Left colon (tissue), 2 donors: Measurements from ENCODE around the gene MNT. TPM values are rescaled to one million over a fixed set of nuclear protein-coding genes. Genes with fewer than 3 reads are reported as not detected.

Source experiments
- ATAC-seq: fragments of 200-7000 bp; cut with Tn5 transposase; one replicate; pipeline ENCODE4 v1.9.1; 2020; ENCODE audit warnings: mild to moderate bottlenecking, moderate library complexity
- DNase-seq, 2 donors: peaks; one replicate each; pipeline ENCODE4 v3.0.0-alpha.2; 2020
- intact Hi-C, 2 donors: fragments of 100-400 bp; cut with DNase I in 1 of 2; cut with micrococcal nuclease in 1 of 2; formaldehyde crosslinking; loops; one replicate each; pipeline versions ENCODE4 v1.11.2 to v1.14.0; 2022; cut with DNase I, micrococcal nuclease
- total RNA-seq, 2 donors: library from RNA; stranded (reverse); fragmentation: NEBNext Ultra II Directional; extraction: Animal tissue kit (Norgen Biotek cat#: 25700); gene quantifications; one replicate each; pipeline ENCODE4 v1.2.1, GENCODE V29; 2021
- donor health status: DM: no; HTN: no; CAD: no.
- donor health status: DM: yes; HTN: yes; CAD: no.

Gene MNT
- total RNA-seq, 2 donors from 2014 or later = 22.3 to 25.6 TPM

DNA sequence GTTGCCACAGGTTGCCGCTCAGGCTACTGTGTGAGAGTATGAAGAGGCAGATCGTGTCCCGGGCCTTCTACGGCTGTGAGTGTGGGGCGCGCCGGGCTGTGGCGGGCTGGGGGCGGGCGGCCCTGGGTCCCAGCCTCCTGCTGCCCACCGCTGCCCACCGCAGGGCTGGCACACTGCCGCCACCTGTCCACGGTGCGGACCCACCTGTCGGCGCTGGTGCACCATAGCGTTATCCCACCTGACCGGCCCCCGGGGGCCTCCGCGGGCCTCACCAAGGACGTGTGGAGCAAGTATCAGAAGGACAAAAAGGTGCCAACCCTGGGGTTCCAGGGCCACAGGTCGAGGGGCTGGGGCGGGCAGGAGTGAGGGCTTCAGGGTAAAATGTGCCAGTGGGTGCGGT lies 28.7 kb downstream of the MNT start:
- no peak for DNase-seq
- no peak for ATAC-seq
- intact Hi-C loops = no loop called here

DNA sequence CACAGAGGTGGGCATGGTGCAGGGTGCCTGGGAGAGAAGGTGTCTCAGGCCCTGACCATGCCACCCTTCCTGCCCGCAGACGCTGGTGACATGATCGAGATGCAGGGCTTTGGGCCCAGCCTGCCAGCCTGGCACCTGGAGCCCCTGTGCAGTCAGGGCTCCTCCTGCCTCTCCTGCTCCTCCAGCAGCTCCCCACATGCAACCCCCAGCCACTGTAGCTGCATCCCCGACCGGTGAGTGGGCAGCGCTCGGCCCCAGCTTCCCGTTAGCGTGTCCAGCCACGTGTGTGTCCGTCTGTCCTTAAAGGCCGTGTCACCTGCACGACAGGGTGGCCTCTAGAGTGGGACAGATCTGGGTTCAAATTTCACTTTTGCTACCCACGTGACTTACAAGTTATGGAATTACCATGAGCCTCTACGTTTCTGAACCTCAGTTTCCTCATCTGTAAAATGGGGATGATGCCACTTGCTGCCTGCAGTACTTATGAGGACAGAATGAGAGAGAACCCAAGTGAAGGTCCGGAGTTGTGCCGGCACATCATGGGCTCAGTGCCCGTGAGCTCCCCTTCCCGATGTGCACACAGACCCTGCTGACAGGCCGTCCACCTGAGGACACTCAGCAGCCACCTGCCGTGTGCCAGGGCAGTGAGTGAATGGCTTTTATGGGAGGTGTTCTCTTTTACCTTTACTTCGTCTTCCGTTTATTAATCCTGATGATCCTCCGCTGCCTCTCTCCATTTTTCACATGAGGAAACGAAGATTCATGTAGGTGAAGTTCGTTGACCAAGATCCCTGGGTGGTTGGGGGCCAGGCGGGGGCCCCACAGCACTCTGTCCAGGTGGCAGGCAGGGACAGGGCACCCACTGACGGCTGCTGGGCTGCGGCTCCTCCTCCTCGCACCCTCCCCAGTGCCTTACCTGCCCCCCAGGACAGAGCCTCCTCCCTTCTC lies 29.4 kb downstream of the MNT start:
- DNase-seq (no peak), ATAC-seq (no peak)
- intact Hi-C loops = no loop called here

DNA sequence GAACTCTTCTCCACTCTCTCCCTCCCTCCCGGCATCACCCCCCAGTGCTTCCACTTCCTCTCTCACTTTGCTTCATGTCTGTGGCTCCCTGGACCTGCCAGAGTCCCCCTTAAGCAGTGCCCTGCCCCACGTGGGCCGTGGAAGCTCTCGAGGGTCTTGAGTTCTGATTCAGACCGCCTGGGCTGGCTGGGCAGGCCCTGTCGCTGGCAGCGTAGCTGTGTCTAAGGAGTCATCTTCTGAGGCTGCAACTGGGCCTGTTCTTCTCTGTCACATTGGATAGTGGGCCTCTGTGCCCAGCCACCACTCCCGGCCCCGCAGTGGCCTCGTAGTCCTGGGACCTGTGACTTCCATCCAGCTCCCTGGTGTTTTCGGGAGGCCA lies 30.7 kb downstream of the MNT start:
- intact Hi-C loops = no loop called here
- ATAC-seq (no peak), DNase-seq (no peak)

DNA sequence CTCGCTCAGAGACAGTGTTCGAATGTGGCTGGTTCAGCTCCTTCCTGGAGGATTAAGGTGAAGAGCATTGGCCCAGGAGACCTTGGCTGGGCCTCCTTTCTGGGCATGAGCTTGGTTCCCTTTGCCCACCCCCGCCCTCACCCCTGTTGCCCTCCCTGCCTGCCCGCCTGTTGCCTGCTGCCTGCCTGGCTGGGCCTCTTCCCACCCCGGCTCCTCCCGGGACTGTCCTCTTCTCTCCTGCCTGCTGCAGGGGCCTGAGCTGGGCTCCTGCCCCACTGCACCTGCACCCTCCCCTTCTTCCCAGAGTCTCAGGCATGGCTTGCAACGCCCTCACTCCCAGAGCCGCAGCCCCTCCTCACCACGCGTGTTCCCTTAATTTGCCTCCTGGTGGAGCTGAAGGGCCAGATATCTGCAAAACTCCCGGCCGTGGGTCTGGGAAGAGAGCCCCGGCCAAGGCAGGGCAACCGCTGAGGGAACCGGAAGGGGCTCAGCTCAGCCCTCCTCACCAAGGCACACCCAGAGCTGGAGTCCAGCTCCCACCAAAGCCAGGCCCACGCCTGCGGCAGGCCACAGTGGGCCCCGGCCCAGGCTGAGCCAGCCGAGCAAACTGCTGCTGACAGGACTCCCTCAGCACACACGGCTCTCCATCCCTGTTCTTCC lies 31.2 kb downstream of the MNT start:
- intact Hi-C loops = no loop called here
- no peak for DNase-seq
- no peak for ATAC-seq

DNA sequence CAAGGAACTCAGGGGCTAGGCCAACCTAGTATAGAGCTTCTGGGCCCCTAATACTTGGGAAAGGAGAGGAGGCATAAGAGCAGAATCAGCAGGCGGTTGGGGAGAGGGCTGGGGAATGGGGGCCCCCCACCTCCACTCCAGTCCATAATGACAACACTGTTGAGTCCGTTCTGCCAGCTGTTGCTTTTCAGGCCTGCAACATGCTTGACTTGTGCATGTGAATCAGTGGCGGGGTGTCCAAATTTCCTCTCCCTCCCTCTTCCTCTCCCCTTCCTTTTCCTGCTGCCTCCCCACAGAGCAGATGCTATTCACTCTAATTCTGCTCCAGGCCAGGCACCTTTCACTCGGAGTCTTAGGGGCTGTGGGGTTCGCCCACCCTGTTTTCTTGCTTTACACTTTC lies 31.8 kb downstream of the MNT start:
- no peak for ATAC-seq
- intact Hi-C loops = no loop called here

DNA sequence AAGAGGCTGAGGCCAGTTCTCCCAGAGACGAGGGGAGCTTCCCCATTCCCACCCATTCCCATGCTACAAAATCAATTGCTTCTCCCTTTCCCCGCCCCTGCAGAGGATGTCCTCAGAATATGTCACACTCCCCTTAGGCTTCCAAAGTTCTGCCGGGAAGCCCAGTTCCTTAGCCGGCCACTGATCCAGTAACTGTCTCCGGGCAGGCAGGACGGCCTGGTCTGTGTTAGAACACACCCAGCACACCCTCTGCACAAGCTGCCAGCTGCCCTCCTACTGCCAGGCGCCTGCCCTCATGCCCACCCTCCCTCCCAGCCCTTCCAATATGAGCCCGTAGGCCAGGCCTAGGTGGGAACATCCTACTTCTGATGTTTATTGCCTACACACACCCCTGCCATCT lies 32.5 kb downstream of the MNT start:
- ATAC-seq (peak; percentile 51), DNase-seq (no peak)
- intact Hi-C loops = no loop called here

More for the DNA sequence above, 31.8 kb downstream of the MNT start:
- no peak for DNase-seq

DNA sequence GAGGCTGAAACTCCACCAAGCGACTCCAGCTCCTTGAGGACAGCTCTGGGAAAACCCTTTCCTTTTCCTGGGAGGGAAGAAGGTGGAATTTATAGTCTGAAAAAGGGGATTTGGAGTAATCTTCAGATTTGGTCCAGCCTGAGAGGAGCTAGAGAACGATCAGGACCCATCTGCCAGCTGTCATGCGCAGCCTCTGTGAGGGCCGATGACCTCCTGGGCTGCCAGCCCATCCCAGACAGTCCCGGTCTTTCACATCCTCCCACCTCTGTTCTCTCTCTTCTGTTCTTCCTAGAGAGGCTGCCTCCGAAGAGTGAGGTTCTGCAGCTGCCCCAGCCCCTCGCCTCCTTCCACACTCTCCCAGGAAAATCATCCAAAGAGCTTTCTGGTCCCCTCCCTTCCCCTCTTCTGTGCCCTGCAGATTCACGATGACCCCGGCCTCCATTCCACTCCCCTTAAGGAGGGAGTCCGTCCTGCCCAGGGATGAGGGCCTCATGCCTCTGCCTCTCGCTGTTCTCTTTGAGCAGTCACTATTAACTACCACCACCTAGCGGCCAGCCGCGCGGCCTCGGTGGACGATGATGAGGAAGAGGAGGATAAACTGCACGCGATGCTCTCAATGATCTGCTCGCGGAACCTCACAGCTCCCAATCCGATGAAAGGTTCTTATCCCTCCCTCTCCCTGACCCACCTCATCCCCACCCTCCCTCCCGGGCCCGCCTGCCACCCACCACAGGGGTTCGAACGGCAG lies 33.9 kb downstream of the MNT start:
- intact Hi-C loops = no loop called here
- ATAC-seq = no peak
- no peak for DNase-seq

DNA sequence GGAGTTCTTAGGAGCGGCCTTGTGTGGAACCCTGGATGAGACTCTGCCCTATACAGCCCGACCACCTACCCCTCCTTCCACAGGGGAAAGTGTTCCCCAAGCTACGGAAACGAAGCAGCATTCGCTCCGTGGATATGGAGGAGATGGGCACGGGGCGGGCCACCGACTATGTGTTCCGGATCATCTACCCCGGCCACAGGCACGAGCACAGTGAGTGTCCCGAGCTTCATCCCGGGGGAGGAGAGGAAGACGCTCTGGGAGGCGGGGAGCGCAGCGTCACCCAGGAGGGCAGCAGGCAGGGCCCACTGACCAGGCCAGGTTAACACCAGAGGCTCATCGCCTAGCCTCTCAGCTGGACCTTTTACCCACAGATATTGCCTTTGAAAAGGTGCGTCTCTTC lies 35.7 kb downstream of the MNT start:
- DNase-seq (no peak), ATAC-seq (no peak)
- intact Hi-C loops = no loop called here

DNA sequence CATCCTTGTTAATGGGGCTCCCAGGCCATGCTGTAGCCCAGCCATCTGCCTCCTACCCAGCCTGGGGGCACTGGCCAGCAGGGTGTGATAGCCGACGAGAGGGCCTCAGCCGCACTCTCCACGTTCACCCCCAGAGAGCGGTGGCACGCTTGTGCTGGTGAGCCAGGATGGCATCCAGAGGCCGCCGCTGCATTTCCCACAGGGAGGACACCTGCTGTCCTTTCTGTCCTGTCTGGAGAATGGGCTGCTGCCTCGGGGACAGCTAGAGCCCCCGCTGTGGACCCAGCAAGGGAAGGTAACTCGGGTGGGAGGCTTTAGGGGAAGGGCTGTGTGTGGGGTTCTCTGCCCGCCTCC lies 36.1 kb downstream of the MNT start:
- no peak for DNase-seq
- ATAC-seq = no peak
- intact Hi-C loops = no loop called here

DNA sequence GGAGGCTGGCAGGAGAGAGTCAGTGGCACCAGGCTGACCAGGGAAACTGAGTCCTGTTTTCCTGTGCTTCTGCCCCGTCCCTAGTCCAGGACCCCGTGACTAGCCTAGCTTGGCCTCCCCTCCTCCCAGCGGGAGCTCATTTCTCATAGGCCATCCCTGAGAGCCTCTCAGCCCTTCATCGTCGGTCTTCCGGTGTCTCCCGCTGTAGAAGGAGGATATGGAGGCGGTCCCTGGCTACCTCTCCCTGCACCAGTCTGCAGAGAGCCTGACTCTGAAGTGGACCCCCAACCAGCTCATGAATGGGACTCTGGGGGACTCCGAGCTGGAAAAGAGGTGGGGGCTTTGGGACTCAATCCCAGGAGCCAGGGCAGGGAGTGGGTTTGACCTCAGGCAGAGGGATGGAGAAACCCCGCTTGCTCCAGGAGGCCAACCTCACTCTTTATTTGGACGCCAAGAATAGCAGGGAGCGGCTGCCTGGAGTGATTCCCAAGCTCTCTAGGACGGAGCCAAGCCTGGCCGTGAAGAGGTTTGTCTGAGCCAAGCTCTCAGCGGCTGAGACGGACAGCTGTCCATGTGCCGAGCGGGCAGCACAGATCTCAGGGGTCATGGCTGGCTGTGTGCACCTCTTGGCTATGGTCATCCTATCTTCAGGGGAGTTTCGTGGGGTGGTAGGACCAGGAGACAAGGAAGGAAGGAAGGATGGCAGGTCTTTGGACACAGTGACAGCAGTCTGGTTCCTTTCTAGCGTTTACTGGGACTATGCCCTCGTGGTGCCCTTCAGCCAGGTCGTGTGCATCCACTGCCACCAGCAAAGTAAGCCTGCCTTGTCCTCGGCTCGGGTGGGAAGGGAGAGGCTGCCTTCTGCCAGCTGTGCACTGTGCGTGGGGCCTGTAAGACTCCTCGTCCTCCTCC lies 36.8 kb downstream of the MNT start:
- DNase-seq = no peak
- no peak for ATAC-seq
- intact Hi-C loops = no loop called here

DNA sequence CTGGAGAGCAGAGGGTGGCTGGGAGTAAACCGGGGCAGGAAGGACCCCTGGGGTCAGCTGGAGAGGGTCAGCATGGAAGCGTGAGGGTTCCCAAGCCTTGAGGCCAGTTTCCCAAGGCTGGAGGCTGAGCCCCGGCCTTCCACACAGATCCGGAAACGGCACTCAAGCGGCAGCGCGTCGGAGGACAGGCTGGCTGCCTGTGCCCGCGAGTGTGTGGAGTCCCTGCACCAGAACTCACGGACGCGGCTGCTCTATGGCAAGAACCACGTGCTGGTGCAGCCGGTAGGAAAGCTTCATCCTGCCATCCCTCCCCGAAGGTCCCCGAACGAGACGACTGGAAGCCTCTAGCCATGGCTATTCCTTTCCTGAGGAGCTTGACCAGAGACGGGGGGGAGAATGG lies 37.5 kb downstream of the MNT start:
- ATAC-seq (no peak), DNase-seq (no peak)
- intact Hi-C loops = no loop called here

DNA sequence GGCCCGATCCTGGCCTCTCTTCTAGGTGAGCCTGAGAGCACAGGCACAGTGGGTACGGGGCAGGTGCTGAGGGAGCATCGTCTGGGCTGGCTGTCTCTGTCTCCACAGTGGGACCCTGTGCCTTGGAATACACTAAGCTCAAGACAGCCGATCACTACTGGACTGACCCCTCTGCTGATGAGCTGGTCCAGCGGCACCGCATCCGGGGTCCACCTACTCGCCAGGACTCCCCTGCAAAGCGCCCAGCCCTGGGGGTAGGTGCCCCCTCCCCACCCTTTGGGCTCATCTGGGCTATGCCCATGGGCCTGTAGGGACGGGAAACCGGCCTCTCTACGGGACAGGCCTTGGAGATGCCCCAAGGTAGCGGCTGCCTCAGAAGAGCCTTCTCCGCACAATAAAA lies 38.0 kb downstream of the MNT start:
- no peak for DNase-seq
- no peak for ATAC-seq
- intact Hi-C loops = no loop called here

DNA sequence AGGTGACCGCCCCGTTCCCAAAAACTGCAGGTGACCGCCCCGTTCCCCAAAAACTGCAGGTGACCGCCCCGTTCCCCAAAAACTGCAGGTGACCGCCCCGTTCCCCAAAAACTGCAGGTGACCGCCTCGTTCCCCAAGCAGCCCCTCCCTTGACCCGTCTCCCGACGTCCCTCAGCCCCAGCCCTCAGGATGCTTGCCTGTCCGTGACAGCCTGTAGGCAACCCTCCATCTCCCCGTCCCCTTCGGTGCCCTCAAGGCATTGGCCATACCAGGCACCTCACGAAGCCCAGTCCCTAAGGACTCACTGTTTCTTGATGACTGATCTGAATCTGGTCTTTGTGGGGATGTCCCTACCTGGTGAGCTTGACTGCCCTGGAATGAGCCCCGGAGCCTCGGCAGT lies 38.4 kb downstream of the MNT start:
- DNase-seq (no peak), ATAC-seq (no peak)
- intact Hi-C loops = no loop called here

DNA sequence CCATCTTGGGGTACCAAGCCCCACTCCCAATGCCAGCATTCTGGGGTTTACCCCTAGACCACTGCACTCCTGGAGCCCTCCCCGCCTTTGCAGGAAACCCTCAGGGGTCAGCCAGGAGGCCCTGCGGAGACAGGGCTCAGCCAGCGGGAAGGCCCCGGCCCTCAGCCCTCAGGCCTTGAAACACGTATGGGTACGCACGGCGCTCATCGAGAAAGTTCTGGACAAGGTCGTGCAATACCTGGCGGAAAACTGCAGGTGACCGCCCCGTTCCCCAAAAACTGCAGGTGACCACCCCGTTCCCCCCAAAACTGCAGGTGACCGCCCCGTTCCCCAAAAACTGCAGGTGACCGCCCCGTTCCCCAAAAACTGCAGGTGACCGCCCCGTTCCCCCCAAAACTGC lies 38.8 kb downstream of the MNT start:
- intact Hi-C loops = no loop called here
- DNase-seq (no peak), ATAC-seq (no peak)

DNA sequence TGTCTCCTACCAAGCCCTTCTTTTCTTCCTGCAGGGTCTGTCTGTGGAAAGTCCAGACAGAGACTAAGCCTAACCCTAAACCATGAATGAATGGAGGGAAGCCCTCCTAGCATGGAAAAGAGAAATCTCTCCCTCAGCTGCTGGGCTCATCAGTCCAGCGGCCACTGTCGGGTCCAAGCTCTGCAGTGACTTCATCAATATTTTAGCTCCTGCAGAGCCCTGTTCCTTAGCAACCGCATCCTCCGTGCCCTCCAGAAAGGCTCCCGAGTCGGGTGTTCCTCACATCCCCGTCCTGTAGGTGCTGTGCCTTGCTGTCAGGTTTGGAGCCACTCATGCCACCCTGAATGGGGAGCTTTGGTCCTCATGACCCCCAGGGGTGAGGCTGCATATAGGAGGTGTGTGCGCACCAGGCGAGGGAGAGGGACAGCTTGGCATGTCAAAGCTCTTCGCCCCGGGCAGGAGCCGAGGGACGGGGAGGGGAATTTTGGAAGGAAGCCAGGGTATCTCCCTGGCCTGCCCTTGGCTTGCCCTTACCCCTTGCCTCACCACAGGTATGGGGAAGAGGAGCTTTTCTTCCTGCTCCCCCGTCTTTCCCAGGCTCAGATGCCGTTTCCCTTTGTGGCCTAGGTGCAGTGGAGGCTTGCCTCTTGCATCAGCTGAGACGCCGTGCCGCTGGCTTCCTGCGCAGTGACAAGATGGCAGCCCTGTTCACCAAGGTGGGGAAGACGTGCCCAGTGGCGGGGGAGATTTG lies 39.7 kb downstream of the MNT start:
- no peak for ATAC-seq
- intact Hi-C loops = no loop called here

DNA sequence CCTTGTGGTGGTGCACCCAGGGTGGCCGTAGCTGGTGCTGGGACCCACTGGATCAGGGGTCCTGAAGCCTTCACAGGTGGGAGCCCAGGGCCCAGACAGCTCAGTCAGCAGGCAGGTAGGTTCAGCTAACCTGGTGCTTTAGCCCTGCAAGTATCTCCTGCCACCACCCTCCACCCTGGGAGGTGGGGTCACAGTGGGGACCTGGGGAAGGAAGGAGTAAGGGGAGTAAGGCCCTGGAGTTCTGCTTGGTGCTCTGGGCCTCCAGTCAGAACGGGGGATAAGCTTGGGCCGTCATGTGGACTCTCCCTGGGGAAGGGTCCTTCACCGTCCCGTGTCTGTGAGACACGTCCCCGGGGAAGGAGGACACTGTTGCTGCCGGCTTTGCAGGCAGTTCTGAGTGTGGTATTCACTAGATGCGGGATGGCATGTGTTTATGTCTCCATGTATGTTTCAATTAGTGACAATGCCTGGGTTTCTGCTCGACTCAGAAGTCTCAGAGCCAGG lies 42.9 kb downstream of the MNT start:
- intact Hi-C loops = no loop called here
- ATAC-seq (no peak), DNase-seq (no peak)

More for the DNA sequence above, 39.7 kb downstream of the MNT start:
- no peak for DNase-seq

DNA sequence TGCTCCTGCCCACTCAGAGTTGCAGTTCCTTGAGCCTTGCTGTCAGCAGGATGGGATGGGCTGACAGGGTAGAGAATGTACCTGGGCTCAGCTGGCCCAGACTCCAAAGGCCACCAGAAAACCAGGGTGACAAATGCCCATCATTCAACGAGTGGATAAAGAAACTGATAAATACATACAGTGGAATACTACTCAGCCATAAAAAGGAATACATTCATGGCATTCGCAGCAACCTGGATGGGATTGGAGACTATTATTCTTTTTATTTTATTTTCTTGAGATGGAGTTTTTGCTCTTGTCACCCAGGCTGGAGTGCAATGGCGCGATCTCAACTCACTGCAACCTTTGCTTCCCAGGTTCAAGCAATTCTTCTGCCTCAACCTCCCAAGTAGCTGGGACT lies 43.6 kb downstream of the MNT start:
- no peak for ATAC-seq

DNA sequence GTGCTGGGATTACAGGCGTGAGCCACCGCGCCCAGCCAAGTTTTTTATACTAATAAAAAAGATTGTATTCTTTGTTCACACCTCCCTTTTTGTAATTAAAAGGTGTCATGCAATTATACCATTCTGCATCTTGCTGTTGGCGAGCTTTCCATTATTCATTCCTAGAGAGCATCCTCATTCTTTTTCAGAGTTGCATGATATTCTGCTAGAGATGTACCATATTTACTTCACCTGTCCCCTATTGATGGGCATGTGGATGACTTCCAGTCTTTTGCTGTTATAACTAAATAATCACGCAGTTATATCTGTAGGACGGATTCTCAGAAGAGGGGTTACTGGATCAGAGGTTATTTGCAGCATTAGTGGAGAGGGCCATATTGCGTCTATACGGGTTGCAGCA lies 46.5 kb downstream of the MNT start:
- no peak for DNase-seq
- intact Hi-C loops = no loop called here
- no peak for ATAC-seq

More for the DNA sequence above, 43.6 kb downstream of the MNT start:
- DNase-seq = no peak
- intact Hi-C loops = no loop called here
